Fibroblast of lung (primary cell): ENCODE measurements around the gene KRT71.

Experiments
- CTCF ChIP-seq, 2 donors: IDR thresholded peaks in 1 of 2; conservative IDR thresholded peaks in 1 of 2; 1 replicate in 1 of 2; 2 replicates in 1 of 2; pipeline ENCODE4 v1.5.1; 2011 to 2012; ENCODE audit warnings: low read length in 2 of 2, control low read depth in 1 of 2, inconsistent platforms in 1 of 2, low read depth in 1 of 2, mild to moderate bottlenecking in 1 of 2
- EZH2 ChIP-seq: IDR thresholded peaks from 2 replicates; pipeline ENCODE4 v1.5.1; 2012; ENCODE audit warnings: low read length, control low read depth, mild to moderate bottlenecking; ENCODE audit errors: missing control alignments

GRCh38 chr12:52506858-52507715 is 45.9 kb downstream of the KRT71 start:
- TF ChIP-seq CTCF (conservative IDR thresholded peaks at IDR 0.05 in 1 of 2, IDR thresholded peaks at IDR 0.05 in 1 of 2; ENCODE audit: low read depth in 1 of 2, low read length in 2 of 2): peak; percentile 59 to 69
- no peak for TF ChIP-seq EZH2
